Esophagus muscularis mucosa (tissue), 3 donors: ENCODE measurements around the gene ANK3.

Source experiments
- POLR2A ChIP-seq: fragments of 450-650 bp; IDR thresholded peaks from one replicate; pipeline ENCODE4 v1.6.1; 2017; ENCODE audit warnings: antibody characterized with exemption, moderate library complexity, mild to moderate bottlenecking, low read depth
- POLR2AphosphoS5 ChIP-seq, 2 donors: sonication (generic); formaldehyde crosslinking; IDR thresholded peaks; one replicate each; pipeline ENCODE4 v1.6.1; 2017; ENCODE audit warnings: antibody characterized with exemption in 2 of 2
- TF ChIP-seq, protein P1 (sequence below), 3 experiments: fragments of 200-600 bp in 2 of 3; fragments of 450-650 bp in 1 of 3; sonication (generic) in 2 of 3; IDR thresholded peaks; one replicate each; pipeline ENCODE4 v1.5.1; 2017 to 2019; ENCODE audit warnings: antibody characterized with exemption in 3 of 3, mild to moderate bottlenecking in 2 of 3, moderate library complexity in 1 of 3

DNA sequence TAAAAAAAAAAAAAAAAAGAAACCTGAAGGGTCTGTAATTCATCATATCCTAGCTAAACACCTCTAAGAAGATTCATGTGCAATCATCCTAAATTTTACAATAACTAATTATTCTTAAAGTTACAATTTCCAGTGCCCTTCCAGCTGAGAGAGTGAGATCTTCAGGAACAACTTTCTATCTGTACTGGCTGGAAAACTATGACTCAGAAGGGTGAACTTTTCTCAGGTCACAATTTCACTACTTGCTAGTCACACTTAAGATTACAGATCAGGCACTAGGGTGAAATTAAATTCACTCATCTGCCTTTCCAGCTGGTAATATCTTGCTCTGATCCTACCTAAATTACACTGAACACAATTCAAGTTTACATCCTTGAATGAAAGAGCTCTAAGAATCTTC, 158.8 kb downstream of the ANK3 start:
- TF ChIP-seq, protein P1, sequence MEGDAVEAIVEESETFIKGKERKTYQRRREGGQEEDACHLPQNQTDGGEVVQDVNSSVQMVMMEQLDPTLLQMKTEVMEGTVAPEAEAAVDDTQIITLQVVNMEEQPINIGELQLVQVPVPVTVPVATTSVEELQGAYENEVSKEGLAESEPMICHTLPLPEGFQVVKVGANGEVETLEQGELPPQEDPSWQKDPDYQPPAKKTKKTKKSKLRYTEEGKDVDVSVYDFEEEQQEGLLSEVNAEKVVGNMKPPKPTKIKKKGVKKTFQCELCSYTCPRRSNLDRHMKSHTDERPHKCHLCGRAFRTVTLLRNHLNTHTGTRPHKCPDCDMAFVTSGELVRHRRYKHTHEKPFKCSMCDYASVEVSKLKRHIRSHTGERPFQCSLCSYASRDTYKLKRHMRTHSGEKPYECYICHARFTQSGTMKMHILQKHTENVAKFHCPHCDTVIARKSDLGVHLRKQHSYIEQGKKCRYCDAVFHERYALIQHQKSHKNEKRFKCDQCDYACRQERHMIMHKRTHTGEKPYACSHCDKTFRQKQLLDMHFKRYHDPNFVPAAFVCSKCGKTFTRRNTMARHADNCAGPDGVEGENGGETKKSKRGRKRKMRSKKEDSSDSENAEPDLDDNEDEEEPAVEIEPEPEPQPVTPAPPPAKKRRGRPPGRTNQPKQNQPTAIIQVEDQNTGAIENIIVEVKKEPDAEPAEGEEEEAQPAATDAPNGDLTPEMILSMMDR (IDR thresholded peaks at IDR 0.05) = no peak
- TF ChIP-seq POLR2AphosphoS5 (IDR thresholded peaks at IDR 0.05) (no peak), POLR2A (no peak)
